Endothelial cell (in vitro differentiated cells): ENCODE data around the gene CCL25. TPM values are rescaled to one million over a fixed set of nuclear protein-coding genes. Genes with fewer than 3 reads are reported as not detected.

Experiments
- DNase-seq: peaks from one replicate; pipeline ENCODE4 v3.0.0; 2021; ENCODE audit warnings: low spot score
- H3K27ac Mint-ChIP-seq: one replicate; pipeline ENCODE4 v1.8.0; 2021; ENCODE audit warnings: mixed read lengths, inconsistent platforms; ENCODE audit not compliant: unreplicated experiment
- H3K27me3 Mint-ChIP-seq: one replicate; pipeline ENCODE4 v1.8.0; 2021; ENCODE audit warnings: mild to moderate bottlenecking, moderate library complexity, mixed read lengths, inconsistent platforms; ENCODE audit not compliant: unreplicated experiment
- H3K36me3 Mint-ChIP-seq: one replicate; pipeline ENCODE4 v1.8.0; 2021; ENCODE audit warnings: mild to moderate bottlenecking, low read depth, mixed read lengths, inconsistent platforms; ENCODE audit not compliant: unreplicated experiment
- H3K4me1 Mint-ChIP-seq: one replicate; pipeline ENCODE4 v1.8.0; 2021; ENCODE audit warnings: mild to moderate bottlenecking, mixed read lengths, inconsistent platforms; ENCODE audit not compliant: unreplicated experiment
- H3K4me3 Mint-ChIP-seq: one replicate; pipeline ENCODE4 v1.8.0; 2021; ENCODE audit warnings: mild to moderate bottlenecking, mixed read lengths, inconsistent platforms; ENCODE audit not compliant: unreplicated experiment
- H3K9me3 Mint-ChIP-seq: one replicate; pipeline ENCODE4 v1.8.0; 2021; ENCODE audit warnings: mixed read lengths, inconsistent platforms; ENCODE audit not compliant: unreplicated experiment
- total RNA-seq: library from RNA; stranded (reverse); fragmentation: NEBNext Ultra II Directional; extraction: Animal tissue kit (Norgen Biotek cat#: 25700); gene quantifications from one replicate; pipeline ENCODE4 v1.2.1, GENCODE V29; 2021; ENCODE audit not compliant: unreplicated experiment
- TF ChIP-seq, protein P1 (sequence below): fragments of 200-600 bp; sonication (generic); IDR thresholded peaks from one replicate; pipeline ENCODE4 v1.5.0; 2021; ENCODE audit warnings: antibody characterized with exemption; ENCODE audit not compliant: unreplicated experiment

The CCL25 gene
- total RNA-seq, 1 donor from 2014 or later, result not detected

DNA sequence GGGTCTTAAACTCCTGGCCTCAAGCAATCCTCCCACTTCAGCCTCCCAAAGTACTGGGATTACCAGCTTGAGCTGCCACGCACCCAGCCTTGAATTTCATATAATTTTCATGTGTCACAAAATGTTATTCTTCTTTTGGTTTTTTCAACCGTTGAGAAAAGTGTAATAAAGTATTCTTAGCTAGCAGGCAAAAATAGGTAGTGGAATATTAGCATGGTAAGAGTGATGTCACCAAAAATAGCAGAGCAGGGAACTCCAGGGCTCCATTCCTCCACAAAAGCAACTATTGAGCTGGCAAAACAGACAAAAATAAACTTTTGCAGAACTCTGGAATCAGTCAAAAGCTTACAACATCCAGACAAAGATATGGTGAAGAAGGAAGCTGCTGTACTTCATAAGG, 52.9 kb downstream of the CCL25 start:
- H3K36me3 Mint-ChIP-seq, result peaks cover 4% of the 10 kb centered on the region
- no peaks in the 10 kb centered on the region for H3K9me3 Mint-ChIP-seq
- H3K4me1 Mint-ChIP-seq, result no peaks in the 10 kb centered on the region
- TF ChIP-seq, protein P1, sequence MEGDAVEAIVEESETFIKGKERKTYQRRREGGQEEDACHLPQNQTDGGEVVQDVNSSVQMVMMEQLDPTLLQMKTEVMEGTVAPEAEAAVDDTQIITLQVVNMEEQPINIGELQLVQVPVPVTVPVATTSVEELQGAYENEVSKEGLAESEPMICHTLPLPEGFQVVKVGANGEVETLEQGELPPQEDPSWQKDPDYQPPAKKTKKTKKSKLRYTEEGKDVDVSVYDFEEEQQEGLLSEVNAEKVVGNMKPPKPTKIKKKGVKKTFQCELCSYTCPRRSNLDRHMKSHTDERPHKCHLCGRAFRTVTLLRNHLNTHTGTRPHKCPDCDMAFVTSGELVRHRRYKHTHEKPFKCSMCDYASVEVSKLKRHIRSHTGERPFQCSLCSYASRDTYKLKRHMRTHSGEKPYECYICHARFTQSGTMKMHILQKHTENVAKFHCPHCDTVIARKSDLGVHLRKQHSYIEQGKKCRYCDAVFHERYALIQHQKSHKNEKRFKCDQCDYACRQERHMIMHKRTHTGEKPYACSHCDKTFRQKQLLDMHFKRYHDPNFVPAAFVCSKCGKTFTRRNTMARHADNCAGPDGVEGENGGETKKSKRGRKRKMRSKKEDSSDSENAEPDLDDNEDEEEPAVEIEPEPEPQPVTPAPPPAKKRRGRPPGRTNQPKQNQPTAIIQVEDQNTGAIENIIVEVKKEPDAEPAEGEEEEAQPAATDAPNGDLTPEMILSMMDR, result no peak
- no peak overlapping the region for H3K4me3 Mint-ChIP-seq
- no peak overlapping the region for H3K27ac Mint-ChIP-seq
- DNase-seq, result no peak
- peaks cover 8% of the 10 kb centered on the region for H3K27me3 Mint-ChIP-seq

DNA sequence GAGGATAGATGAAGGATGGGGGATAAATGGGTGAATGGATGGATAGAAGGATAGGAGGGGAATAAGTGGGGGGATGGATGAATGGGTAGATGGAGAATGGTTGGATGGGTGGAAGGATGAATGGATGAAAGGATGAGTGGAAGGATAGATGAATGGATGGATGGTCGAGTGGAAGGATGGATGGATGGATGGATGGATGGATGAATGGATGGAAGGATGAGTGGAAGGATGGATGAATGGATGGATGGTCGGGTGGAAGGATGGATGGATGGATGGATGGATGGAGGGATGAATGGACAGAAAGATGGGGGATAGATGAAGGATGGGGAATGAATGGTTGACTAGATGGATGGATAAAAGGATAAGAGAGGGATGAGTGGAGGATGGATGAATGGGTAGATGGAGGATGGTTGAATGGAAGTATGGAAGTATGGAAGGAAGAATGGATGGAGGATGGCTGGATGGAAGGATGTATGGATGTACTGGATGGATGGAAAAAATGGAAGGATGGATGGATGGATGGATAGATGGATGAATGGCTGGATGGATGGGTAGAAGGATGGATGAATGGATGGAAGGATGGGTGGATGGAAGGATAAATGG, 54.8 kb downstream of the CCL25 start:
- peaks cover 4% of the 10 kb centered on the region for H3K36me3 Mint-ChIP-seq
- H3K9me3 Mint-ChIP-seq, result no peaks in the 10 kb centered on the region
- H3K27ac Mint-ChIP-seq, result no peak overlapping the region
- TF ChIP-seq, protein P1, result no peak
- H3K27me3 Mint-ChIP-seq, result peaks cover 6% of the 10 kb centered on the region
- no peak for DNase-seq
- no peaks in the 10 kb centered on the region for H3K4me1 Mint-ChIP-seq
- H3K4me3 Mint-ChIP-seq, result no peak overlapping the region

DNA sequence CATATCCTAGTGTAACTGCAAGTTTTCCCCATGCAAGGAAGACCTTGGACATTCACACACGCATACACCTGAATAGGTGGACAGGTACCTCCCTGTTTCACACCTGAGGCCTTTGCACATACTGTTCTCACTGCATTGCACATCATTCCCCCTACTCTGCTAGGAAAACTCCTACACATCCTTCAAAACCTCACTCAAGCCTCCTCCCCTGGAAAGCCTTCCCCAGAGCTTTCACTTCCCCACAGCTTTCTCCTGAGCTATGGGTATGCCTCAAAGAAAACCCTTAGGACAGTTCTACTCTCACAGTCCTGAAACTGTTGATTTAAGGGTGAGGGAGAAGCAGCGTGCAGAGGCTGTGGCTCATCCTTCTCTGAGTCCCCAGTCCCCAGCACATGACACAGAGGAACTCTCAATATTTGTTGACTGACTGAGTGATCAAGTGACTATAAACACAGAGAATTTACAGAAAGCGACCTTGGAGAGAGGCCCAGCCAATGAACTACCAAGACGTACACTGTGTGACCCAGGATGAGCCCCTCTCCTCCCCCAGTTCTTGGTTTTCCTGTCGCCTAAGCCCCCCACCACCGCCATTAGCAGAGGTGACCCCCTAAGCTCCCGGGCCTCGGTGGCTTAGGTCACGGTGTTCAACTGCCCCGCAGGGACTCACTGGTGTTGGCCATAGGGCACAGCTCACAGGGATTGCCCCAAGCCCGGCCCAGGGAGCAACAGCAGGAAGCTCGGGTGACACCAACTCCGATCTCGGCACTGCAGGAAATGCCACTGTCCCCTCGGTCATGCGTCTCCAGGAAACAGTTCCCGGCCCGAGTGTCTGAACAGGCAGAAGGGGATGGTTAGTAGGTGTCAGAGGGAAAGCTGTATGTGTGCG, 56.2 kb downstream of the CCL25 start:
- Mint-ChIP-seq H3K4me1 (no peaks in the 10 kb centered on the region), H3K27me3 (peaks cover 6% of the 10 kb centered on the region), H3K36me3 (peaks cover 4% of the 10 kb centered on the region), H3K27ac (no peak overlapping the region), H3K4me3 (no peak overlapping the region), H3K9me3 (no peaks in the 10 kb centered on the region)
- TF ChIP-seq, protein P1, result no peak
- DNase-seq, result no peak

DNA sequence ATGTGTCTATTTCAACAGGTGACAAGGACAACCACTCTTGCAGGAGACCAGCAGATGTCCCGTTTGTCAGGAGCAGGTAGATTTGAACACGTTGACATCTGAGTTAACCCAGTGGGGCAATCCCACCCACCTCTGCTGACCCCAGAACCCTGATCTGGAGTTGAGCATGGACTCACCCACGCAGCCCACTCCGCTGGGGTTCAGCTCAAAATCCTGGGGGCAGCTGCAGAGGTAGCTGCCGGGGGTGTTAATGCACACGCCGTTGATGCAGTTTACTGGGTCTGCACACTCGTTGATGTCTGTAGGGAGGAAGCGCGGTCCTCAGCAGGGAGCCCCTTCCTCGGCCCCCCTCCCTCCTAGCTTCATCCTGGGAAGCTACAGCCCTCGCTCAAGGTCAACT, 56.9 kb downstream of the CCL25 start:
- Mint-ChIP-seq H3K36me3 (peaks cover 4% of the 10 kb centered on the region), H3K27ac (no peak overlapping the region), H3K27me3 (peaks cover 6% of the 10 kb centered on the region), H3K9me3 (no peaks in the 10 kb centered on the region), H3K4me3 (no peak overlapping the region), H3K4me1 (no peaks in the 10 kb centered on the region)
- DNase-seq, result no peak
- TF ChIP-seq, protein P1, result no peak
